ENCODE results near the gene UBTF.
A peak's percentile ranks its signal among the peaks of the same experiment; 100 is the strongest.
"Not testable (repeated sequence)": the region's sequence is repeated elsewhere in the genome, so short reads cannot be mapped to it uniquely, and the experiment has no call there.

The UBTF gene

DNA sequence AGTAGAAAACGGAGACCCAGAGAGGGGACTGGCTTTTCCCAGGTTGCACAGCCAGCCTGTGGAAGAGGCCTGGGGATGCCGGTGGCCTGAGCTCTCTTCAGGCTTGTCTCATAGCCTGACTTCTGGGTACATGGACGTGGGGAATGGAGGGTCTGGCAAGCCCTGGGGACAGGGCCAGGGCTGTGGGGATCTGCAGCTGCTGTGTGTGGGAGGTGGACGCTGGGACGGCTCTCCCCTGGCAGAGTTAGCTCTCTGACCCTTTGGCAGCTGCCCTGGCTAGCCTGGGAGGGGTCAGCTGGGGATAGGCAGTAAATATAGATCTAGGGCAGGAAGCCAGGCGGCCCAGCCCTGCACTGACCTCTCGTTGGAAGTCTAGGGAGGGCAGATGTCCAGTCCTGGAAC lies 28.0 kb upstream of the UBTF start:
- DNase-seq (ENCODE audit: low read depth, low spot score): no peak

DNA sequence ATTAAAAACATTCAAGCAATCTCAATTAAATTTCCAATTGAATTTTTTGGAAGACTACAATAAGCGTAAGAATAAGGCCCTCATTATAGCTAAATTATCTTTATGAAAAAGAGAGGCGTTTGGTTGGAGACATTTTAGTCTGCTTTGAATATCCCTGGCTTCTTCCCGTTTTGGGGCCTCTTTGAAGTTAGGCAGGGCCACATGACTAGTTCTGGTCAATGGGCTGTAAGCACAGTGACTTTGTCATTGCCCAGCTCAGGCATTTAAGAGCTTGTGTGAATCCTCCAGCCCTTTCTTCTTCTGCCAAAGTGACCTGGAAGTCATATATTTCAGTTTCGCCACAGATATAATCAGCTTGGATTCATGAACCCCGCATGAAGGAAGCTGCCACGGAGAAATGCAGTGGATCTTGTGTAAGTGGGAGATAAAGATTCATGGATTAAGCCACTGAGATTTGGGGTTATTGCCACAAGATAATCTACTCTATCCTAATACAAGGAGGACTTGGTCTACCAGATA lies 21.7 kb upstream of the UBTF start:
- DNase-seq (ENCODE audit: low read depth, low spot score): no peak

DNA sequence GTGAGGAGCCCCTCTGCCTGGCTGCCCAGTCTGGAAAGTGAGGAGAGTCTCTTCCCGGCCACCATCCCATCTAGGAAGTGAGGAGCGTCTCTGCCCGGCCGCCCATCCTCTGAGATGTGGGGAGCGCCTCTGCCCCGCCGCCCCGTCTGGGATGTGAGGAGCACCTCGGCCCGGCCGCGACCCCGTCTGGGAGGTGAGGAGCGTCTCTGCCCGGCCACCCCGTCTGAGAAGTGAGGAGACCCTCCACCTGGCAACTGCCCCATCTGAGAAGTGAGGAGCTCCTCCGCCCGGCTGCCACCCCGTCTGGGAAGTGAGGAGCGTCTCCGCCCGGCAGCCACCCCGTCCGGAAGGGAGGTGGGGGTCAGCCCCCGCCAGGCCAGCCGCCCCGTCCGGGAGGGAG lies 18.4 kb upstream of the UBTF start:
- not testable (repeated sequence) for DNase-seq (ENCODE audit: low read depth, low spot score)

DNA sequence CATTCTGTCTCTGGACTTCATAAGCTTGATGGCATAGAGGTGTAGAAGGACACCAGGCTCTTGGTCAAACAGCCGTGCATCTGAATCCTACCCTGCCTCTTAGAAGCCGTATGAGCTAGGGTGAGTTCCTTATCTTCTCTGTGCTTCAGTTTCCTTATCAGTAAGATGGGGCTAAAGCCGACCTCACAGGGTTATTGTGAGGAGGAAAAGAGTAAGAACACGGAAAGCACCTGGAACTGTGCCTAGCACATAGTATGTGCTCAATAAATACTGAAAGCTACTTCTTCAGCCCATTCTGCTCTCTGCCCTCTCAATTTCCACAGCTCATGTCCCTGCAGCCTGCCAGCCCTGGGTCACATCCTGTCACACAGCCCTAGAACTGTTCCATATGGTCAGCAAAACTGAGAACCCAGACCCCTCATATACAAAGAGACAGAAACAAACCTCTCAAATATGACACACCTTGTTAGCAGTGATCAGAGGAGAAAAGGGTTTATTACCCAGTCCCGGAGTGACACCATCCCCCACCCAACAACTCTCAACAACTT lies 17.0 kb upstream of the UBTF start:
- no peak for DNase-seq (ENCODE audit: low read depth, low spot score)

DNA sequence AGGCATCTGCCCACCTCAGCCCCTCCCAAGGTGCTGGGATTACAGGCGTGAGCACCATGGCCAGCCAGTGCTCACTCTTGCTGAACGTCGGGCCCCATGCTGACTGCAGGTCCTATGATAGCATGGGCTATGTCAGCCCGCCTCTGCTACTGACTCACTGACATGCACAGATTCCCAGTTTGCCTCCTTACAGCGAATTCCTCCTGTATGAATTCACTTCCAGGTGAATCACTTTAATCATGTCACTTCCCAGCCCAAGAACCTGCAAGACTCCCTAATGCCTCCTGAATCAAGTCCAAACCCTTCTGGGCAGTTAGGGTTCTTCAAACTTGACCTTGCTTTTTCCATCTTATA lies 16.1 kb upstream of the UBTF start:
- no peak for DNase-seq (ENCODE audit: low read depth, low spot score)

DNA sequence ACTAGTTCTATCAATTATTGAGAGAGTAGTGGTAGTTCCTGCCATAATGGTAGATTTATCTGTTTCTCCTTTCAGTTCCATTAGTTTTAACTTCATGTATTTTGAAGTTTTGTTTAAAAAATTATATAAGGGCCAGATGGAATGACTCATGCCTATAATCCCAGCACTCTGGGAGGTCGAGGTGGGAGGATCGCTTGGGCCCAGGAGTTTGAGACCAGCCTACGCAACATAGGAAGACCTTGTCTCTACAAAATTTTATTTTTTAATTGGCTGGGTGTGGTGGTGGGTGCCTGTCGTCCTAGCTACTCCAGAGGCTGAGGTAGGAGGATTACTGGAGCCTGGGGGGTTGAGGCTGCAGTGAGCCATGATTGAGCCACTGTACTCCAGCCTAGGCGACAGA lies 14.1 kb upstream of the UBTF start:
- no peak for DNase-seq (ENCODE audit: low read depth, low spot score)

DNA sequence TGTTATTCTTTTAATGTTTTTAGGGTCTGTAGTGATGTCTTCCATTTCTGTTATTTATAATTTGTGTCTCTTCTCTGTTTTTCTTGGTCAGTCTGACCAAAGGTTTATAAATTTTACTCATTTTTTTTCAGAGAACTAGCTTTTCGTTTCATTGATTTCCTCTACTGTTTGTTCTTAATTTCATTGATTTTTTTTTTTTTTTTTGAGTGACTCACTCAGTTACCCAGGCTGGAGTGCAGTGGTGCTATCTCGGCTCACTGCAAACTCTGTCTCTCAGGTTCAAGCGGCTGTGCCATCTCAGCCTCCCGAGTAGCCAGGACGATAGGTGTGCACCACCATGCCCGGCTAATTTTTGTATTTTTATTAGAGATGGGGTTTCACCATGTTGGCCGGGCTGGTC lies 12.6 kb upstream of the UBTF start:
- no peak for DNase-seq (ENCODE audit: low read depth, low spot score)

DNA sequence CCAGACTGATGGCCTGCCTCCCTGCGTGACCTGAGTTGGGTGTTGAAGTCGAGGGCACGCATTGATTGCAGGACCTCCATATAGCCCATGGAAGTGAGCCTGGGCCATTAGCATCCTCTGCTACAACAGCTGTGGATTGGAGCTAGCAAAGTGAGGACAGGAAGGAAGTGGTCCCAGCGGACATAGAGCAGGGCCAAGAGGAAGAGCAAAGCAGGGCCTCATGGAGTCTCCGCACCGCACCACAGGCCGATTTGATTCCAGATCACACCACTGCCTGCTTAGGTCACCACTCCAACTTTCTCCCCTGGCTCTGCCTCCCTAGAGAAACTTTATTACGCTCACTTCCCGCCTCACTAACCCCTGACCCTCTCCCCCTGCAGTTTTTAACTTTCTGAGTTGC lies 10.7 kb upstream of the UBTF start:
- no peak for DNase-seq (ENCODE audit: low read depth, low spot score)

DNA sequence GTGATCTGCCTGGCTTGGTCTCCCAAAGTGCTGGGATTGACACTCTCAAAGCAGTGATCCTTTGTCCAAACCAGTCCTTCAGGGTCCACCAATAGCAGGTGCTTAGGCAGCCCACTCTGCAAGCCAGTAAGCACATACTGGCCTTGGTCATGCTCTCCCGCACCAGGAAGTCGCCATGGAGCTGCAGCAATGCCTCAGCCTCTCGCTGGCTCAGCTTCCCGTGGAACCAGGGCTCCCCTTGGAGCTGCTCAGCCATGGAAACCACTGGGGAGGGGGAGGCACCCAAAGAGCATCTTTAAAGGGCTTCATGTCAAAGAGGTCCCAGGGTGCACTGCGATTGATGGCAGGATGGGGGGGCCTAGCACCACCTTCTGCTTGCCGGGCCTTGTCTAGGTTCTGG lies 9.6 kb upstream of the UBTF start:
- DNase-seq (ENCODE audit: low read depth, low spot score): no peak

DNA sequence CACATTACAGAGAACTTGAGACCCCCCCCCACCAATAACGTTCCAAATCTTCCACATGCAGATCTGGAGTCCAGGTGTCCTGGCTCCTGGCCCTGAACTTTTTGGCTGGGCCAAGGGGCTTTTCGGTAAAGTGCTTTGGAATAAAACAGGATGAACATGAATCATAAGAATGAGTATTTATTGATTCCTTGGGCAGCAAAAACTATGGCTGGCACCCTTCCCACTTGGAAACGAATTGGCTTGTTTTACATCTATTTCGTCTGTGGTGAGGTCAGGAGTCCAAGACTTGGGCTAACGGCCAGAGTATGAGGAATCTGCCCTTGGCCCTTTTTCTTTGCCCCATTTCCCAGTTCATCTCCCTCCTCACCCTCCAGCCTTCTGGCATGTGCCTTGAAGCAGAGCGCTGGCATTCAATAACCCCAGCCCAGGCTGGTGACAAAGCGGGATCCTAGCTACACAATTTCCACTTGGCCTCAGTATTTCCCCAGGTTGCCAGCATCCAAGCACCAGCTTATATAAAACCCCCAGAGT lies 4.1 kb upstream of the UBTF start:
- no peak for DNase-seq (ENCODE audit: low read depth, low spot score)

DNA sequence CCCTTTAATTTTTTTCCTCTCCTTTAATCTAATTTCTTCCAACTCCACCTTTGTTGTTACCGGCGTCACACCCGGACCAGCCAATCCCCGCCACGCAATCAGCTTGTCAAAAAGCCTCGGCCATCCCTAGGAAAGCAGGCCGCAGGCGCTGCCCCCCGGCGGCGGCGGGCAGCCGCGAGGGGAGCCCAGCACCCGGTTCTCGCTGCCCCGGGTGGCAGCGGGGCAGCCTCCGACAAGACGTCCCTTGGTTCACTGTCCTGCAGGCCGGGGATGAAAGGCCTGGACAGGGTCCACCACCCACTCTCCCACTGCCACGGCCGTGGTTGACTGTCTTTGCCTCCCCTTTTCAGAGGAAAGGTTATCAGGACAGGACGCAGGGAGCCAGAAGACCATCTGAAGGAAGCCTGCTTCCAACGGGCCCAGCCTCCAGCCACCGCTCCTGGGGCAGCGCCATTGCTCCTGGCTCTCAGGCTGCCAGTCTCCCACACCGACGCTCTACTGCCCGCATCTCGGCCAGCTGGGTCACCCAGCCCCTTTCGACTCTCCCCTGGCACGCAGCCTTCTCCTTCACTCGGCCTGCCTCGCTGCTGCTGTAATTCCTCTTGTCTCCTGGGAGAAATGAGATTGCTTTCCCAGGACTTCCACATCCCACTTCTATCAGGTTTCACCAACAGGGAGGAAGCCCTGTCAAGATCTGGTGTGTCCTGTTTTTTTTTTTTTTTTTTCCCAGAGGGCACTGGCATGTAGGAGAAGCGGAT lies 2.8 kb upstream of the UBTF start:
- DNase-seq (ENCODE audit: low read depth, low spot score): no peak

DNA sequence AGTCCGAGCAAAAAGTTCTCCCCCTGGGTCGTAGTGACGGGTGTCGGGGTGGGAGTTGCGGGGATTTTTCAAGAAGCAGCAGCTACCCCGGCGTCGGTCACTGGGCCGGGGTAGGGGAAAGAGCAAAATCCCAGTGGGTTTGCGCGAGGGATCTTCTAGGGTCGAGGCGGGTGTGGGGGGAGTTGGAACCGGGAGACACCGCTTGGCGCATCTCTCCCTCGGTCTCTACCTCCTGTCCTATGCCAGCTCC lies 2.3 kb upstream of the UBTF start:
- no peak for DNase-seq (ENCODE audit: low read depth, low spot score)

DNA sequence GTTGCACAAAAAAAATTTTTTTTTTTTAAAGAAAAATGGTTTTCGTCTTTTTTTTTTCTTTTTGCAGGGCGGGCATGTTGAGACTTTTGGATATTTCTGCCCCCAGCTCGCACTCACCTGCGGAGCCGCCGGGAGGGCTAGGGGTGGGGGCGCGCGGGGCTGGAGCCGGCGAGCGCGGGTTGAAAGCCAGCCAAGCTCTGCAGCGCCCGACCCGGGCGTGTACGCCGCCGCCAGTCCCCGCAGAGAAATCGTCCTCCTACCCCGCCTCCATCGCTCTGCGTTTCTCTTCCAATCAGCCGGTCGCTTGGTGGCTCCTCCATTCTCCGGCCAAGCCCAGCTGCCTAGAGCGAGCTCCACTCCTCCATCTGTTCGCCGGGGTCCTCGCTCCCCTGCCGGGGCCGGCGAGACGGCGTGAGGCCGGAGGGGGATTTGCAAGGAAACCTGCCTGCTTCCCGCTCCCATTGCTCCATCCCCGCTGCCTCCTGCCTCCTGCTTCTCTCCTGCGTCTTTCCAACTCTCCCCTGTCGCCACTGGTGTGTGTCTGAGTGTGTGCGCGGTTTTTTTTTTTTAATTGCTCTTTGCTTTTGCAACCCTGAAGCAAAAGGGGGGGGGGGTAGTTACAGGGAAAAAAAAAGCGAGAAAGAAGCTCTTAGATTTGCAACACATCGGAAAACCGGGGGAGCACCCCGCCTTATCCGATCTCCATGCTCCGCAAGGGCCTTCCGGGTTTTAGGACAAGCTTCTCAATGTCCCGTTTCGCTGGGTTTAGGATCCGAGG lies 1.8 kb upstream of the UBTF start:
- no peak for DNase-seq (ENCODE audit: low read depth, low spot score)

DNA sequence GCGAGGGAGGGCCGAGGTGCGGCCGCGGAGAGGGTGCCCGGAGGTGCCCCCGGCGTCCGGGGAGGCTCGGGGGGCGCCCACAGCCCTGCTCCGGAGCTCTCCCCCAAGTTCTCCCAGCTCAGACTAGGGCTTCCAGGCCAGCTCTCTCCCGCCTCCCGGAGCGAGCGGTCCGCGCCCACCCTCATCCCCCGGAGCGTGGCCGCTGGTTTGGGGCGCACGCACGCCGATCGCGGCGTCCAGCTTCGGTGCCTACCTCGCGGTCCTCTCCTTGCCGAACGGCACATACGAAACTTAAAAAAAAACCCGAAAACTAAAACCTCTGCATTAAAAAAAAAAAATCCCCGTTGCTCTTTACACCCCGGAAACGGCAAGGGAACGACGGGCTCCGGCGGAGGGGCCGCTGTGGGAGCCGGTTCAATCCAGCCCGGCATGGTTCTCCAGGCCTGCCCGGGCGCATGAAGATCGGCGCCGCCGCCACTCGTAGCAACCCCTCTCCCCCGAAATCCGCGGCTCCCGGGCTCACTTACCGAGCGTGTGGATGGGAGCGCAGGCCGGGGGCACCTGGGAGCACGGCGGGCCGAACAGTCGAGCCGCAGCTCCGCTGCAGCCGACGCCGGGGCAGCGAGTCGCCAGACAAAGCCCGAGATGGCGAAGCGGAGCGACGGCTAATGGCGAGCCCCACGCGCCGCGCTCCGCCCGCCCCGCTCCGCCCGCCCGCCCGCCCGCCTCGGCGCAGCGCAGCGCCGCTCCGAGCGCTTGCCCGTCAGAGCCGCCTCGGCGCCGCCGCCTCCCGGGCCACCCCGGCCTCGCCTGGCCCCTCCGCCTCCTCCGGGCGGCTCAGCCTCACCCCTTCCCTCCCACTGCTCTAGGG lies 973 bp upstream of the UBTF start:
- DNase-seq (ENCODE audit: low read depth, low spot score): no peak

DNA sequence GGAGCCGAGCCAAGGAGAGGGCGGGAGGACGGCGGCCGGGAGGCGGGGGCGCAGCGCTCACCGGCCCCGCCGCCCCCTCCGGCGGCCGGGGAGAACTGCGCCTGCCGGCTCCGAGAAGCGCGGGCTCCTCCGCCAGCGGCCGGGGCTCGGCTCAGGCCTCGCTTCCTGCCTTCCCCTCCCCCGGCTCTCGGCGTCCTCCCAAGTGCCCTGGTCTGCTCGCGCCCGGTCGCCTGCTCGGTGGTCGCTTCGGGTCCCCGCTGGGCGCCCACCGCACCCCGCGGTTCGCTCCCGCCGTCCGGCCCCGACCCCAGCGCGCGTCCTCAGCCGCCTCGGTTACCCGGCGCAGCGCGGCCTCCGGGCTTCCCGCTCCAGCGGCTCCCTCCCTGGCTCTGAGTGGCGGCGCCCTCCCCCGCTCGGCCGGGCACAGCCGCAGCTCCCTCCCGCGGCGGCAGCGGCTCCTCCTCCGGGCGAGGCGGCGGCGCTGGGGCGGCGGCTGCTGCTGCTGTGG lies 313 bp downstream of the UBTF start:
- DNase-seq (ENCODE audit: low read depth, low spot score): no peak

DNA sequence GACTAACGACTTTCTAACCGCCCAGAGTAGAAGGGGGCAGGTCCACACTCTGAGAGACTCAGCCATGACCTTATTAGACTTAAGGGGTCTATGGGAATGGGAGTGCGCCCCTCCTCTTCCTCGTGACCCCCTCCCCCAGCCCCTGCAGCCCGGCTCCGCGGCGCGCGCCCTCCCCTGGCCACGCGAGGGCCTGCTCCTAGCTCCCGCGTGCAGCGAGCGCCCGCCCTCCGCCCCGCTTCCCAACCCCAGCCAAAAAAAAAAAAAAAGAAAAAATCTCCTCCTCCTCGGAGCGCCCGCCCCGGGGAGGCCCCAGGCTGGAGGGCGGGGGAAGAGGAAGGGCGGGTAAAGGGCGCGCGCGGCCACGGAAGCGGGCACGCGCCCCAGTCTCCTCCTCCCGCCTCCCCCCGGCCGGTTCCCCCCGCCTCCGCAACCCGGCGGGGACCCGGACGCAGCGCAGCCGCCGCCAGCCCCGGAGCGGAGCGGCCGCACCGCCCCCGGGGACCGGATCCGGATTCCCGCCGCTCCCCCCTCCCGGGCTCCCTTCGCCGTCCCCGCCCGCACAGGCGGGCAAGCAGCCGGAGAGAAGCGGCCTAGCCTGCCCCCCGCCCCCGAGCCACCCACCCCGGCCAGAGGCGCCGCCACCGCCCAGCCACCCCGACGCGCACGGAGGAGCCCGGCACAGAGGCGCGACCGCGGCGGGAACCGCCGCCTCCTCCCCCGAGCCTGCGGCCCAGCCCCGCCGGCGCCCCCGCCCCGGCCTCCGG lies 949 bp downstream of the UBTF start:
- peak; percentile 69 for DNase-seq (ENCODE audit: low read depth, low spot score)

DNA sequence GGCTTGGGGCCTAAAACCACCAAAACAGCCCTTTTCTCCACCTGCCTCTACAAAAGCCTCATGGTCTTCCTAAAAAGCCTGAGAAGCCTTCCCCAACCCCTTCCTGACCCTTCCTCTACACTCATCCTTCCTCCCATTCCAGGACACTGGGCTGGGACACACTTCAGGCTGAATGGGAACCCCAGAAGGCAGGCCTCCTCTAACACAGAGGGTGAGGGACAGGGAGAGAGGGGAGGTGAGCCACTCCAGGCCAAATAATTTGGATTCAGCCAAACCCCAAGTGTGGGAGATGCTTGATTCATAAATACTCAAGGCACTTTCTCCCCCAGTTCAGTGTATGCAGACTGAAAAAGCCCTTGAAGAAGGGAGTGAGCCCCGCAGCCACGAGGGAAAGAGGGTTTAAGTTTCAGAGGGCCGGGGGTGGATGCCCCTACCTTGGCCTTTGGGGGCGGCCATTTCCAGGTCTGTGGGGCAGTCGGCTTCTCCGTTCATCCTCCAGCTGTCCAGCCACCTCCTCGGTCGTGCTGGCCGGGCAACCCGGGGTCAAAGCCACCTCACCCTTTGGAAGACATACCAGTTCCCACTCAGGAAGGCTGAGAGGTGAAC lies 1.6 kb downstream of the UBTF start:
- DNase-seq (ENCODE audit: low read depth, low spot score): no peak

DNA sequence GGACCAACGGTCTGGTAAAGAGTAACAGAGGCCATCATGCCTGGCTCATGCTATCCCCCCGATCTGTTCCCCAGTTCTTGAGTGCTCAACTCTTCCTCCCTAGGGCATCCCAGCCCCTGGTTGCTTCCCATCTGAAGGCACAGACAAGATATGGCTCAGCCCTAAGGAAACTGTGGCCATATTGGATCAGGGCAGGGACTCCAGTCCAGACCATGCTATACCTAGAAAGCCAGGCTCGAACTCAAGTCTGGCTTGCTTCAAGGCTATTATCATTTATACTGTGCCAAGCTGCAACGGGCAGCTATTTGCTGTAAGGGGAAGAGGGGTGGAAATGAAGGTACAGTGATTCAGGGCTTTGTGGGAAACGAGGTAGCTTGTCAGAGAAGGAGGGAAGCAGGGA lies 2.8 kb downstream of the UBTF start:
- DNase-seq (ENCODE audit: low read depth, low spot score): no peak

DNA sequence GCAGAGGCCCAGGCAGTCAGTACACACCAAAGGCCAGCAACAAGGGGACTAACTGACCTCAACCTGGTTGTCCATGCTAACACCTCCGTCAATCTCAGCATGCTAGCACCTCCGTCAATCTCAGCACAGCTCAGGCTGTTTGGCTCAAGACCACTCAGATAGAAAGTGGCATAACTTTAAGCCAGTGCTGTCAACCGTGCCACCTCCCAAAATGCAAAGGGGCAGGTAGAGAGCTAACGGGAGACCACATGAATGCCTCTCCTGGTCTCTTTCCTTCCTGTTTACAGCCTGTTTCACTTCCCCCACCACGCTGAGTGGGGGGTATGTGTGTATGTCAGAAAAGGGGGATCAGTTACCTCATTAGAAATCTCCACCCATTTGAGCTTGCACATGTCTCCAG lies 3.3 kb downstream of the UBTF start:
- no peak for DNase-seq (ENCODE audit: low read depth, low spot score)

DNA sequence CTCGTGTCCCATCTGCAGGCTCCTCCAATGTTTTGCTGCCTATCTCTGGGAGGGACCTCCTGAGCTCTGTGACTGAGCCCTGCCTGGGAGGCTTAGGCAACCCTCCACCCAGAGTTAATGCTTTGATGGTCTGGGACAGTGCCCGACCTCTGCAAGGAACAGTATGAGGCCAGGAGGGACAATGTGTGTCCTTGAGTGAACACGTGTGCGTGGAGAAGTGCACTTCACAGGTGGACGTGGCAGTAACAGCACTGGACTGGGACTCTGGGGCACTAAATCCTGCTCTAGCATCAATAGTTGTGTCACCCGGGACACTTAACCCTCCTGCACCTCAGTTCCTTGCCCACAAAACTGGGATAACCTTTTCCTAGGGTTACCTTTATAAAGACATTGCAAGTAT lies 4.6 kb downstream of the UBTF start:
- DNase-seq (ENCODE audit: low read depth, low spot score): no peak

DNA sequence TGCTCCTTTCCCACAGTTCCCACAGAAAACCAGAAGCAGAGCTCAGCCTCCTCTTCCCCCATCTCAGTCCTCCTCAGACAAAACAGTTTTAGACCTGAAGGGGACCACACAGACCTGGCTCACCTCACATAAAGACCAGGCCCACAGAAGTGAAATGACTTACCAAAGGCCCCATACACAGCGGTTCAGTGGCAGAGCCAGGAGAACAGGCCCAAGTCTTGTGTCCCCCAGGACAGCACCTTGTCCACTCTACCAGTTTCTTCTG lies 5.3 kb downstream of the UBTF start:
- no peak for DNase-seq (ENCODE audit: low read depth, low spot score)
